GM23248 (cell line): ENCODE data around the gene FDPS.

Source experiments
- EZH2 ChIP-seq: fragments of 200-600 bp; sonication (generic); IDR thresholded peaks from 2 replicates; pipeline ENCODE4 v1.6.1; 2018; ENCODE audit warnings: antibody characterized with exemption, mild to moderate bottlenecking; ENCODE audit not compliant: insufficient read depth, poor library complexity, severe bottlenecking
- EZH2phosphoT487 ChIP-seq: fragments of 200-600 bp; sonication (generic); IDR thresholded peaks from 2 replicates; pipeline ENCODE4 v1.6.1; 2018; ENCODE audit warnings: antibody characterized with exemption, moderate library complexity, mild to moderate bottlenecking, low read depth; ENCODE audit not compliant: insufficient read depth

- TF ChIP-seq EZH2phosphoT487 (no peak), EZH2 (no peak)
Observed at GRCh38 chr1:155318082-155318481, 9.4 kb downstream of the FDPS start.
